ENCODE results near the gene GABBR2.

DNA sequence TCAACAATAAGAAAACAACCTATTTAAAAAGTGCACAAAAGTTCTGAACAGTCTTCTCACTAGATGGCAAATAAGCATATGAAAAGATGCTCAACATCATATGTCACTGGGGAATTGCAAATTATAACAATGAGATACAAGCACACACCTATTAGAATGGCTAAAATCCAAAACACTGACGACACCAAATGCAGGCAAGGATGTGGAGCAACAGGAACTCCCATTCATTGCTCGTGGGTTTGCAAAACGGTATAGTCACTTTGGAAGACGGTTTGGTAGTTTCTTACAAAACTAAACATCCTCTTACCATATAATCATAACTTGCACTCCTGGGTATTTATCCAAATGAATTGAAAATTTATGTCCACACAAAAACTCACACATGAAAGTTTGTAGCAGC is 352.4 kb downstream of the GABBR2 start:
- TF ChIP-seq, protein P1, sequence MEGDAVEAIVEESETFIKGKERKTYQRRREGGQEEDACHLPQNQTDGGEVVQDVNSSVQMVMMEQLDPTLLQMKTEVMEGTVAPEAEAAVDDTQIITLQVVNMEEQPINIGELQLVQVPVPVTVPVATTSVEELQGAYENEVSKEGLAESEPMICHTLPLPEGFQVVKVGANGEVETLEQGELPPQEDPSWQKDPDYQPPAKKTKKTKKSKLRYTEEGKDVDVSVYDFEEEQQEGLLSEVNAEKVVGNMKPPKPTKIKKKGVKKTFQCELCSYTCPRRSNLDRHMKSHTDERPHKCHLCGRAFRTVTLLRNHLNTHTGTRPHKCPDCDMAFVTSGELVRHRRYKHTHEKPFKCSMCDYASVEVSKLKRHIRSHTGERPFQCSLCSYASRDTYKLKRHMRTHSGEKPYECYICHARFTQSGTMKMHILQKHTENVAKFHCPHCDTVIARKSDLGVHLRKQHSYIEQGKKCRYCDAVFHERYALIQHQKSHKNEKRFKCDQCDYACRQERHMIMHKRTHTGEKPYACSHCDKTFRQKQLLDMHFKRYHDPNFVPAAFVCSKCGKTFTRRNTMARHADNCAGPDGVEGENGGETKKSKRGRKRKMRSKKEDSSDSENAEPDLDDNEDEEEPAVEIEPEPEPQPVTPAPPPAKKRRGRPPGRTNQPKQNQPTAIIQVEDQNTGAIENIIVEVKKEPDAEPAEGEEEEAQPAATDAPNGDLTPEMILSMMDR (optimal IDR thresholded peaks at IDR 0.05 in 1 of 3, IDR thresholded peaks at IDR 0.05 in 1 of 3, conservative IDR thresholded peaks at IDR 0.05 in 1 of 3; ENCODE audit: extremely low read depth in 1 of 3, insufficient read depth in 2 of 3, low read length in 3 of 3) = no peak
- TF ChIP-seq EZH2 (IDR thresholded peaks at IDR 0.05; ENCODE audit: low read length) = no peak
